T47D (cell line): ENCODE data around the gene APC2.

Source experiments
- DNase-seq, 2 experiments: peaks; one replicate each; pipeline versions ENCODE4 v3.0.0 to v3.0.0-alpha.2; 2011 to 2012; ENCODE audit warnings: low read depth in 1 of 2, low spot score in 1 of 2
- JUND ChIP-seq: IDR thresholded peaks from 2 replicates; pipeline ENCODE4 v1.6.1; 2012; ENCODE audit warnings: low read depth
- in situ Hi-C: cut with HindIII; loops from 2 replicates; pipeline ENCODE4 v1.10.0; 2016; ENCODE audit warnings: low sequenced_read_pairs, low pct_unique_long_range_greater_than_20kb

APC2 gene

DNA sequence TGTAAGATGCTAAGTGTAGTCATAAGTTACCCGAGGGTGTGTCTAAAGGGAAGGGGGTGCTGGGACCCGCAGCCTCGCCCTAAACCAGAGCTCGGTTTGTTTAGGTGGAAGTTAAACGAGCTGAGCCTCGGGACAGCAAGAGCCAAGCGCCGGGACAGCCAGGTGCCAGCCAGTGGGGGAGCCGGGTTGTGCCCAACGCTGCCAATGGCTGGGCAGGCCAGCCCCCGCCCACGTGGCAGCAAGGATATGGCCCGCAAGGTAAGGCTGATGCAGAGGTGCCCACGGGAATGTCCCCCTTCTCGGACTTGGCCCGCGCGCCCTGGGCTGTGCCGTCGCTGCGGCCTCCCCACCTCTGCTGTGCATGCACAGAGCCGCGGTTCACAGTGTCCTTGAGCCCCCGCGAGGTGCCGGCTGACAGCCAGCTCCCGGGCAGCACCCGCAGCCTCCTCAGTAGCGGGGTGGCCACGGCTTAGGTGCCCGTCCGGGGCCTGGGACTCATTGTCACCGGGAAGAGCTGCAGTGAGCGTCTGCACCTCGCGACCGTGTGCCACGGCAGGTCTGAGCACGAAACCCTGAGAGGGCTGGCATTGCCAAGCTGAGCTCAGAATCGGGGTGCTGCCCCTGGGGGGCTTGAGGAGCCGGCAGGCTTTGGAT, 21.1 kb upstream of the APC2 start:
- in situ Hi-C loops = no loop called here
- TF ChIP-seq JUND = no peak
- no peak for DNase-seq

DNA sequence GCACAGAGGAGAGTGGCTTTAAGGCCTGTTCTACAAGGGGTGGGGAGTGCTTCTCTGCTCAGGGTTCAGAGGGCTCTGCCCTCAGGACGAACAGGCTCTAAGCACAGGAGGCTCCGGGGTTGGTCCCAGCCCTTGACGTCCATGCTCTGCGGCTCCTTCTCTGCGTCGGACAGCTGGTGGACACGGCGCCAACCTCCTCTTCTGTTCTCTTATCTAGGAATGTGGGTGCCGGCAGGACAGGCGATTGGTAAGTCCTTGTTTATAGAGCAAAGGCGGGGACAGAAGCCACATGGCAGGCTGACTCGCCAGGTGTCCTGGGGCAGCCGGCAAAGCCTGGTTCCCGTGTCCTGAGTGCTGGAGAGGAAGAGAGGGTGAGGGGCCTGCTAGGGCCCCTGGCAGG, 20.2 kb upstream of the APC2 start:
- DNase-seq = no peak
- in situ Hi-C loops = no loop called here
- TF ChIP-seq JUND = no peak

DNA sequence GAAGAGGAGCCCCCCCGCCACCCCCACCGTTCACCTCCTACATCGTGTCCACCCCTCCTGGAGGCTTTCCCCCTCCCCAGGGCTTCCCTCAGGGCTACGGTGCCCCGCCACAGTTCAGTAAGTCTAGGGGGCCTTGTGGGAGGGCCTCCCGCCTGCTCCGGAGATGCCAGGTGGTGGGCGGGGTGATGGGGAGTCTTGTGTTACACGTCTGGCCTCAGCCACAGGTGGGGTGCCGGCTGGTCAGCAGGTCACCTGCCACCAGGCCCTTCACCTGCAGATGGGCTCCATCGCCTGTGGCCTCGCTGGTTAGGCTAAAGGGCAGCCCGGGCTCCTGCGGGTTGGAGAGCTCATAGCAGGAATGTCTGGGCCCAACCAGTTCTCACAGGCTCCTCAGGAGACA, 19.7 kb upstream of the APC2 start:
- no peak for DNase-seq
- no peak for TF ChIP-seq JUND
- in situ Hi-C loops = no loop called here

DNA sequence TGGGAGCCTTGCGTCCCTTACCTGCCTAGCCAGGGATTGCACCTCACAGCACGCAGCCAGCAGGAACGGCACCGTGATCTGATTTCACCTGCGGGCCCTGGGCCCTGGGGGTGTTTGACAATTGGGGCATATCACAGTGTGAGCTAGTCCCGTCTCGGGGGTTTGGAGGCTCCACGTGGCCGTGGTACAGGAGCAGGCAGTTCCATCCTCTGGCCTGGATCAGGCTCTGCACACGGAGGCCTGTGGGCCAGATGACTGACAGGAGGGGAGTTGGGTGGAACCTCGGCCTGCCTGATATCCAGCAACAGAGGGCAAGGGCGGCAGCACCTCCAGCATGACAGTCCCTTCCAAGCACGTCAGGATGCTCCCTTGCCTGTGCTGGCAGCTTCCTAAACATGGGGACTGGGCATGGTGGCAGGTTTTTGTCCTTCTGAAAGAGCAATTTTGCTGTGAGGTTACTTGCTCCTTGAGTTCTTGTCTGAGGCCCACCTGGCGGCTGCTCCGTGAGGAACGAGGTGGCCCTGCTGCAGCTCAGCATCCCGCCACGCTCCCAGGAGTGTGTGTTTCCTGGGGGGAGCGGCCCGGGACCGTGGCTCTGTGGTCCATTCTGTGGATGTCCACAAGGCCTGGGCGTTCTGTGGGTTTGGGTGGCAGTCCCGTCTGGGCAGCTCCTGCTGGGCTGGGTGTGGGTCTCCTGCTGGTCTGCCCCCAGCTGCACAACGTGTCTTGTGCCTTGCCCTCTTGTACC, 18.0 kb upstream of the APC2 start:
- TF ChIP-seq JUND = no peak
- DNase-seq = no peak
- in situ Hi-C loops = no loop called here

DNA sequence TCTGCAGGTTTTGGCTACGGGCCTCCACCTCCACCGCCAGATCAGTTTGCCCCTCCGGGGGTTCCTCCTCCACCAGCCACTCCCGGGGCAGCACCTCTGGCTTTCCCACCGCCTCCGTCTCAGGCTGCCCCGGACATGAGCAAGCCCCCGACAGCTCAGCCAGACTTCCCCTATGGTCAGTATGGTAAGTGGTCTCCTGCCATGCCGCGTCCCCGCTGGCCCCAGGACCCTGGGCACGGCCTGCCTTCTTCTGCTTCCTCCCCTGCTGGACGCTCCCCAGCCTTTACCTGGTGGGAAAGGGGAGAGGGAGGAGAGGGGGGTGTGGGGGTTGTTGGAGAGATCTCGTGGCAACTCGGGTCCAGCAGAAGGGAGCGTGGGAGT, 17.4 kb upstream of the APC2 start:
- no peak for DNase-seq
- in situ Hi-C loops = no loop called here

DNA sequence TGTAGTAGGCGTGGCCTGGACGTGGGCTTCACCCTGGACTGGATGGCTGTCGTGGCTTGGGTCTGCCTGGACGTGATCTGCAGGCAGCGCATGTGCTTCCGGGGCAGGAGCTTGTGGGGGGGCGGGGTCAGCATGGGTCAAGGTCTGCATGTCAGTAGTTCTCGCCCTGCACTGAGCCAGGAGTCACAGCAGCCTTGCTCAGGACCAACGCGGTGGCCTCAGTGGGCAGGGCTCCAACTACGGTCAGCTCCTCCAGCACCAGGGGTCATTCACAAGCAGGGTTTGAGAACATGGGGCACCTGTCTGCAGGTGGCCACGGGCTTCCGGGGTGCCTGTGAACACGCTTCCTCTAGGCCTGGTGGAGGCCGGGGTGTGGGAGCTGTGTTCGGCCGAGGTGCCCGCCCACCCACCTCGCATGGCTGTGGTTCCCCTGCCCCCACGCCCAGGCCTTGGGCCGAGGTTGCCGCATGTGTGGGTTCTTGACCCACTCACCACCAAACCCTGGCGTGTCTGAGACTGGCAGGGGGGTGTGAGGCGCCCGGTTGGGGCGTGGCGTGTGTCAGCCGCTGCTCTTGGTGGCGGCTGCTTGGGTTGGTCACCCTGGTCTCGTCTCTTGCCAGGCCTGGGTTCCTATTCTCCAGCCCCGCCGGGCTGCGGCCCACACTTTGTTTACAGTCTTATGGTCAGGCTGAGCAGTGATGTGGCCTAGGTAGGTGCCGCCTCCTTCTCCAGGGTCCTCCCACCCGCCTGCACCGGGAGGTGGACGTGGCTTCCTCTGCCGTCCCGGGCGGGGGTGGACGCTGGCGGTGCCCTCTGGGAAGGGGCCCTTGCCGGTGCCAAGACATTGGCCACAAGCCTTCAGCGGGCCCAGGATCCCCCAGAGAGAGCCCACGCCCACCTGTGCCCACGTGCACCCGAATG, 16.5 kb upstream of the APC2 start:
- in situ Hi-C loops = no loop called here
- TF ChIP-seq JUND = no peak
- DNase-seq = no peak

More for the DNA sequence above, 17.4 kb upstream of the APC2 start:
- no peak for TF ChIP-seq JUND

DNA sequence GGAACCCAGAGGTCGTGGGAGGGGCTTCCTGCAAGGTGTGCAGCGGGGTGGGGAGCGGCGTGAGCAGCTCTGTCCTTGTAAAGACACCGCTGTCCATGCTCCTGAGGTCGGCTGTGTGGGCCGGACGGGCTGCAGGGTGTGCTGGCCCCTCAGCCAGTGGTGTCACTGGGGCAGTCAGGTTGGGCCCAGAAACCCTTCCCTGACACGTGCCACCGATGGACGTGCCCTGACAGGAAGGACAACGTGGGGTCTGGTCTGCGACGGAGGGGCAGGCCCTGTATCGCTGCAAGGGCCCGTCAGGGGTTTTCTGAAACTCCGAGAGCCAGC, 15.9 kb upstream of the APC2 start:
- in situ Hi-C loops = no loop called here
- no peak for TF ChIP-seq JUND

DNA sequence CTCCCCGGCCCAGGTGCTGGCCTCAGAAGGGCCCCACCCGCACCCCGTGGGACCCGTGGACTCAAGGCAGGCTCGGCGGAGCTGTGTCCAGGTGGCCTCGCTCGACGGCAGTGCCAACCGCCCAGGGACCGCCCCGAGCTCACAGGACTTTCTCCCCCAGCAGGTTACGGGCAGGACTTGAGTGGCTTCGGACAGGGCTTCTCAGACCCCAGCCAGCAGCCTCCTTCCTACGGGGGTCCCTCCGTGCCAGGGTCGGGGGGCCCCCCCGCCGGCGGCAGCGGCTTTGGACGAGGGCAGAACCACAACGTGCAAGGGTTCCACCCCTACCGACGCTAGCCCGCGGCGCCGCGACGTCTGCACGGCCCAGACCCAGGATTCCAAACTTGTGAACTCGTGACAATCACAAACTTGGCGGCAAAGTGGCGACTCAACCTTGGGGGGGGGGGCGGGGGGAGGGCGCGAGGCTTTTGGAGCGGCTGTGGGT, 15.3 kb upstream of the APC2 start:
- no peak for TF ChIP-seq JUND
- no peak for DNase-seq
- in situ Hi-C loops = no loop called here

More for the DNA sequence above, 15.9 kb upstream of the APC2 start:
- DNase-seq = no peak

DNA sequence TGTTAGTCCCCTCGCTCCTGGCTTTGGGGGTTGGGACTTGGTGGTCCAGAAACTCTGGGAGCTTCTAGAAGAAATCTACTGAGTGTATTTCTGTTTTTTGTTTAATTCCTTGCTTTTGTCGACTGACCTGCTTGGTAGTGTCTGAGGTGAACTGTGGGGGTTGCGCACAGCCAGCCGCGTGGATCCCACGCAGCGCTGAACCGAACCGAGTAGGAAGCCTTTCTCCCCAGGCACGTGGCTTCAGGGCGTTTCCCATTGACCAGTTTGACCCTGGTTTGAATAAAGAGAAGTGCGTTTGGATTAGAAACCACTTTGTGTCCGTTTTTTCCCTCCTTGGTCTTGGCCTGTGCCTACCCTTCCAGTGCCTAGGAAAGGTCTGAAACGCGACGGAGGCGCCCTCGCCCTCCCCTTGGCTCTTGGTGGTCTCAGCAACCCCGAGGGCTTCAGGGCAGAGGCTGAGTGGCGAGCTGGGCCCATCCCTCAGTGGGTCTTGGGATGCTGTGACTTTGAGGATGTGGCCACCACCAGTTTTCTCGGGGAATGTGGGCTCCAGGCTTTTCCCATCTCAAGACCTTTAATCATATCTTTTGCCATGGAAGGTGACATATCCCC, 14.4 kb upstream of the APC2 start:
- in situ Hi-C loops = no loop called here
- no peak for TF ChIP-seq JUND
- no peak for DNase-seq

DNA sequence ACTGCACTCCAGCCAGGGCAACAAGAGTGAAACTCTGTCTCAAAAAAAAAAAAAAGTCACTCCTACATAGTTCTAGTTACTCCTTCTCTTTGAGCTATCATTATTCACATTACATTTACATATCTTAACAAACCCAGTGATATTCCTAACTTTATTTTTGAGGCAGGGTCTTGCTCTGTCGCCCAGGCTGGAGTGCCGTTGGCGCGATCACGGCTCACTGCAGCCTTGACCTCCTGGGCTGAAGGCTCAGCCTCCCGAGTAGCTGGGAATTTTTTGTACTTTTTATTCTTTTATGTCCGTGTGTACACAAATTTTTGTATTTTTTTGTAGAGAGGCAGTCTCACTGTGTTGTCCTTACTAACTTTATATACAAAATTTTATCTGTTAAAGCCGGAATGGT, 12.3 kb upstream of the APC2 start:
- TF ChIP-seq JUND = no peak
- DNase-seq = no peak
- in situ Hi-C loops = no loop called here

DNA sequence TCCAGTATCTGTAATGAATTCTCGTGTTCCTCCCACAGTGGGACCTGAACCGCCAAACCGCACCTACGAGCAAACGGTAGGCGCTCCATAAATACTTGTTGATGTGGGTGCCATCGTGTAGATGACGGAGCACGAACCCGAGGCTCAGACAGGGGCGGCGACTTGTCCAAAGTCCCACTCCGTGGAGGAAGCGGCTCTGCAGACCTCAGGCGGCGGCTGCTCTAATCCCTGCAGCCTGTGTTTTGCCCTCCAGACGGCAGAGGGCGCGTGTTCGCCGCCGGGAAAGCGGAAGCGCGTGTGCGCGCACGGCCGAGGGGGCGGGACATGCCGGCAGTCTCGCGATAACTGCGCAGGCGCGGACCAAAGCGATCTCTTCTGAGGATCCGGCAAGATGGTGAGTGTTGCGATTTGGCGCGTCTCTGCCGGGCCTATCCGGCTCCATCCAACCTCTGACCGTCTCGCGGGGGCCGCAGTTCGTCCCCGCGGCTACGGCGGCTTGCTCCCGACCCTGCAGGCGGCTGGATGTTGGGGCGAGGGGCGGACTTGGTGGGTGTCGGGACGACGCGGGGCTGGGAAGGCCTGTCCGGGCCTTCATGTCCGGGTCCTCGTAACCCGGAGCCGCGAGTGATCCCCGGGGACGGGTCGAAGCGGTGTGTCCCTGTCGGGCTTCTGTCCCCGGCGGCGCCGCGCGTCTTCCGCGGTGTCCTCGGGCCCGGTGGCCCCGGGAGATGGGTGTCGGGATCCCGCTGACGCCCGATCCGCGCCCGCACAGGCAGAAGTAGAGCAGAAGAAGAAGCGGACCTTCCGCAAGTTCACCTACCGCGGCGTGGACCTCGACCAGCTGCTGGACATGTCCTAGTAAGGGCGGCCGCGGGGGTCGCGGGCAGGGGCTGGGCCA, 11.6 kb upstream of the APC2 start, which contains the start of gene RPS15:
Gene RPS15, plus strand, starts transcription at position 362 of the 898 bp plus-strand sequence. Its CDS starts 30 bp downstream, at position 392.
- peak; percentile 86 to 93 for DNase-seq
- TF ChIP-seq JUND = no peak
- in situ Hi-C loops = no loop called here
